NCI-H345 (cell line): ENCODE measurements around the gene RNF217.

Experiments
- DNase-seq: peaks from one replicate; lab custom pipeline; 2025; lab: John Stamatoyannopoulos, UW

The RNF217 gene

GRCh38 chr6:125138083-125138482 lies 175.8 kb downstream of the RNF217 start:
- no peak for DNase-seq

GRCh38 chr6:125140808-125141207 lies 178.6 kb downstream of the RNF217 start:
- DNase-seq: no peak
